IgD-negative memory B cell (primary cell): Measurements from ENCODE around the gene DENND5A. TPM values are rescaled to one million over a fixed set of nuclear protein-coding genes. Genes with fewer than 3 reads are reported as not detected.

ENCODE experiments used
- H3K27ac Mint-ChIP-seq, 3 donors: one replicate each; pipeline ENCODE4 v1.8.0; 2020 to 2022; ENCODE audit warnings: mild to moderate bottlenecking in 3 of 3, mixed read lengths in 3 of 3, moderate library complexity in 1 of 3
- H3K27me3 Mint-ChIP-seq: one replicate; pipeline ENCODE4 v1.8.0; 2021; ENCODE audit warnings: mixed read lengths
- H3K36me3 Mint-ChIP-seq: one replicate; pipeline ENCODE4 v1.8.0; 2020; ENCODE audit warnings: mild to moderate bottlenecking, mixed read lengths
- H3K4me1 Mint-ChIP-seq, 3 donors: one replicate each; pipeline ENCODE4 v1.8.0; 2020 to 2022; ENCODE audit warnings: mixed read lengths in 3 of 3, mild to moderate bottlenecking in 1 of 3
- H3K4me3 Mint-ChIP-seq, 4 donors: one replicate each; pipeline ENCODE4 v1.8.0; 2020 to 2022; ENCODE audit warnings: mild to moderate bottlenecking in 4 of 4, mixed read lengths in 4 of 4, moderate library complexity in 3 of 4
- H3K9me3 Mint-ChIP-seq, 3 donors: one replicate each; pipeline ENCODE4 v1.8.0; 2020 to 2021; ENCODE audit warnings: mixed read lengths in 3 of 3, mild to moderate bottlenecking in 1 of 3
- polyA plus RNA-seq: library from polyadenylated mRNA; unstranded; fragments of 300-500 nt; fragmentation: Illumina TruSeq; gene quantifications from one replicate; pipeline ENCODE4 v1.2.3, GENCODE V29; 2021

The DENND5A gene
- polyA plus RNA-seq, 1 donor from 2014 or later, result 9.3 TPM

GRCh38 chr11:9137293-9138132 lies 127.6 kb downstream of the DENND5A start:
- H3K27me3 Mint-ChIP-seq, result no peaks in the 10 kb centered on the region
- no peaks in the 10 kb centered on the region for H3K9me3 Mint-ChIP-seq
- no peak overlapping the region for H3K27ac Mint-ChIP-seq
- H3K36me3 Mint-ChIP-seq, result no peaks in the 10 kb centered on the region
- no peak overlapping the region for H3K4me3 Mint-ChIP-seq
- H3K4me1 Mint-ChIP-seq, result peaks cover 0 to 2% (median 2%) of the 10 kb centered on the region in 3 donors

- Mint-ChIP-seq H3K36me3 (no peaks in the 10 kb centered on the region), H3K27me3 (no peaks in the 10 kb centered on the region), H3K9me3 (no peaks in the 10 kb centered on the region), H3K4me3 (no peak overlapping the region), H3K27ac (no peak overlapping the region), H3K4me1 (peaks cover 0 to 2% (median 2%) of the 10 kb centered on the region in 3 donors)
Measured at GRCh38 chr11:9136741-9137140, 128.4 kb downstream of the DENND5A start.

- Mint-ChIP-seq H3K36me3 (peaks cover 3% of the 10 kb centered on the region), H3K27me3 (no peaks in the 10 kb centered on the region), H3K4me1 (peaks cover 0 to 2% (median 2%) of the 10 kb centered on the region in 3 donors)
Measured at GRCh38 chr11:9133956-9134355, 131.2 kb downstream of the DENND5A start.

GRCh38 chr11:9132203-9132878 lies 132.8 kb downstream of the DENND5A start:
- H3K4me1 Mint-ChIP-seq, result no peaks in the 10 kb centered on the region
- H3K27me3 Mint-ChIP-seq, result no peaks in the 10 kb centered on the region
- peak overlapping the region in 1 of 4 donors; percentile 14 for H3K4me3 Mint-ChIP-seq
- H3K27ac Mint-ChIP-seq, result no peak overlapping the region
- peaks cover 3% of the 10 kb centered on the region for H3K36me3 Mint-ChIP-seq
- no peaks in the 10 kb centered on the region for H3K9me3 Mint-ChIP-seq

More at GRCh38 chr11:9133956-9134355, 131.2 kb downstream of the DENND5A start:
- Mint-ChIP-seq H3K9me3 (no peaks in the 10 kb centered on the region), H3K27ac (no peak overlapping the region), H3K4me3 (no peak overlapping the region)

GRCh38 chr11:9130297-9130696 lies 134.9 kb downstream of the DENND5A start:
- H3K4me3 Mint-ChIP-seq, result no peak overlapping the region
- H3K27me3 Mint-ChIP-seq, result no peaks in the 10 kb centered on the region
- H3K9me3 Mint-ChIP-seq, result no peaks in the 10 kb centered on the region
- H3K36me3 Mint-ChIP-seq, result peaks cover 3% of the 10 kb centered on the region
- no peaks in the 10 kb centered on the region for H3K4me1 Mint-ChIP-seq
- H3K27ac Mint-ChIP-seq, result no peak overlapping the region

- Mint-ChIP-seq H3K4me1 (peaks cover 0 to 7% (median 6%) of the 10 kb centered on the region in 3 donors), H3K27me3 (no peaks in the 10 kb centered on the region), H3K4me3 (no peak overlapping the region), H3K27ac (peak overlapping the region in 1 of 3 donors; percentile 25), H3K9me3 (no peaks in the 10 kb centered on the region), H3K36me3 (peaks cover 3% of the 10 kb centered on the region)
Measured at GRCh38 chr11:9126636-9127035, 138.5 kb downstream of the DENND5A start.

- H3K27ac Mint-ChIP-seq, result no peak overlapping the region
- no peaks in the 10 kb centered on the region for H3K27me3 Mint-ChIP-seq
- no peaks in the 10 kb centered on the region for H3K9me3 Mint-ChIP-seq
- peaks cover 0 to 7% (median 6%) of the 10 kb centered on the region in 3 donors for H3K4me1 Mint-ChIP-seq
- H3K4me3 Mint-ChIP-seq, result no peak overlapping the region
- peaks cover 3% of the 10 kb centered on the region for H3K36me3 Mint-ChIP-seq
Measured at GRCh38 chr11:9125185-9125886, 139.8 kb downstream of the DENND5A start.

GRCh38 chr11:9123595-9124304 lies 141.4 kb downstream of the DENND5A start:
- Mint-ChIP-seq H3K4me1 (peaks cover 0 to 7% (median 6%) of the 10 kb centered on the region in 3 donors), H3K27ac (no peak overlapping the region), H3K9me3 (no peaks in the 10 kb centered on the region)

GRCh38 chr11:9121469-9121796 lies 143.7 kb downstream of the DENND5A start:
- Mint-ChIP-seq H3K27me3 (no peaks in the 10 kb centered on the region), H3K36me3 (peaks cover 1% of the 10 kb centered on the region), H3K9me3 (no peaks in the 10 kb centered on the region), H3K4me3 (no peak overlapping the region), H3K27ac (no peak overlapping the region), H3K4me1 (peaks cover 0 to 7% (median 6%) of the 10 kb centered on the region in 3 donors)

More at GRCh38 chr11:9123595-9124304, 141.4 kb downstream of the DENND5A start:
- Mint-ChIP-seq H3K4me3 (peak overlapping the region in 1 of 4 donors; percentile 20), H3K36me3 (peaks cover 1% of the 10 kb centered on the region), H3K27me3 (no peaks in the 10 kb centered on the region)

GRCh38 chr11:9120664-9121468 lies 144.3 kb downstream of the DENND5A start:
- H3K4me1 Mint-ChIP-seq, result peaks cover 0 to 7% (median 6%) of the 10 kb centered on the region in 3 donors
- H3K27me3 Mint-ChIP-seq, result no peaks in the 10 kb centered on the region
- peaks cover 1% of the 10 kb centered on the region for H3K36me3 Mint-ChIP-seq
- H3K9me3 Mint-ChIP-seq, result no peaks in the 10 kb centered on the region
- no peak overlapping the region for H3K27ac Mint-ChIP-seq
- H3K4me3 Mint-ChIP-seq, result no peak overlapping the region

- peaks cover 0 to 5% (median 2%) of the 10 kb centered on the region in 3 donors for H3K4me1 Mint-ChIP-seq
- H3K4me3 Mint-ChIP-seq, result no peak overlapping the region
- peaks cover 0 to 2% (median 1%) of the 10 kb centered on the region in 3 donors for H3K9me3 Mint-ChIP-seq
- H3K36me3 Mint-ChIP-seq, result peaks cover 1% of the 10 kb centered on the region
- no peak overlapping the region for H3K27ac Mint-ChIP-seq
- H3K27me3 Mint-ChIP-seq, result peaks cover 3% of the 10 kb centered on the region
Measured at GRCh38 chr11:9118277-9118676, 146.9 kb downstream of the DENND5A start.

- Mint-ChIP-seq H3K4me3 (no peak overlapping the region), H3K9me3 (peaks cover 10 to 14% (median 13%) of the 10 kb centered on the region in 3 donors), H3K4me1 (peaks cover 0 to 2% (median 0%) of the 10 kb centered on the region in 3 donors), H3K36me3 (no peaks in the 10 kb centered on the region), H3K27me3 (peaks cover 8% of the 10 kb centered on the region), H3K27ac (no peak overlapping the region)
Measured at GRCh38 chr11:9112075-9112474, 153.1 kb downstream of the DENND5A start.

- Mint-ChIP-seq H3K9me3 (peaks cover 10 to 14% (median 13%) of the 10 kb centered on the region in 3 donors), H3K27ac (no peak overlapping the region), H3K4me1 (peaks cover 0 to 2% (median 0%) of the 10 kb centered on the region in 3 donors), H3K36me3 (no peaks in the 10 kb centered on the region), H3K4me3 (no peak overlapping the region), H3K27me3 (peaks cover 5% of the 10 kb centered on the region)
Measured at GRCh38 chr11:9109858-9110731, 155.1 kb downstream of the DENND5A start.
